Measurements from ENCODE around the gene GRIN2C.

DNA sequence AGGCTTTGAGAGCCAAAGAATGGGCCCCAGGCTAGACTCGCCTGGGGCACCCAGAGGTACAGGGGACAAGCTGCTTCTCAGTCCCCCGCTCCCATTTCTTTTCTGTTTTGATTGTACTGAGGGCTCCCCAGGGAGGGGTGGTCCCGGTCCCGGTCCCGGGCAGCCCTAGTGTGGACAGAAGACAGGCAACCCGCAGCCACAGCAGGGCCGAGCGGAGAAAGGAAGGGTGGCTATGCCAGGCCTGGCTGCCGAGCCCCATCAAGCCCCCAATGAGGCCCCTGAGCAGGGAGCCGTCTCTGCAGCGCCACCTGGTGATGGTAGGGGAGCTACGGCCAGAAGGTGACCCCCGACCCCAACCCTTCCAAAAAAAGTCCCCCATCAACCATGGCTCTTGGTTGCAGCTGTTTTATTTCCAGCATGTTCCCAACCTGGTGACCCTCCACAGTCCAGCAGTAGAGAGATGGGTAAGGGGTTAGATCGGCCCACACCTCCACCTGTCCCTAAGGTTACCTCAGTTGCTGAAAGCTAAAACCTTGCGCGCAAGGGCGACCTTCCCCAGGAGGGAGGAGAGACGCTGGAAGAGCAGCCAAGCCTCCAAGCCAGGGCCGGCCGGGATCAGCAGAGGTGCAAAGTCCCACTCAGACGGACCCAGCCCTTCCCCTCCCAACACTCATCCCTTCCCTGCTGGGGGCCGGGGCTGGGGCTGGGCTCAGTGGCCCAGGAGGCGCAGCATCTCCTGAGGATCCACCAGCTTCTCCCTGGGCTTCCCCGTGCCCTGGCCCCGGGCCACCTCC, 2.6 kb upstream of the GRIN2C start:
- TF ChIP-seq CTCF (IDR thresholded peaks at IDR 0.05; ENCODE audit: extremely low read depth in 1 of 2, insufficient read depth in 1 of 2, low read depth in 1 of 2, low read length in 2 of 2), result peak; percentile 60 to 85
- no peak for TF ChIP-seq POLR2A (IDR thresholded peaks at IDR 0.05; ENCODE audit: low read depth, low read length)
- no peak for TF ChIP-seq EZH2 (IDR thresholded peaks at IDR 0.05; ENCODE audit: borderline replicate concordance, low read depth, low read length, severe bottlenecking)
- TF ChIP-seq POLR2AphosphoS5 (IDR thresholded peaks at IDR 0.05; ENCODE audit: insufficient read depth, low read depth, low read length), result no peak
- no peak for TF ChIP-seq MYC (IDR thresholded peaks at IDR 0.05; ENCODE audit: low read depth, low read length)
- TF ChIP-seq, protein P1, sequence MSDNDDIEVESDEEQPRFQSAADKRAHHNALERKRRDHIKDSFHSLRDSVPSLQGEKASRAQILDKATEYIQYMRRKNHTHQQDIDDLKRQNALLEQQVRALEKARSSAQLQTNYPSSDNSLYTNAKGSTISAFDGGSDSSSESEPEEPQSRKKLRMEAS (IDR thresholded peaks at IDR 0.05; ENCODE audit: insufficient read depth, insufficient read length), result no peak
